Gastrocnemius medialis (tissue), 4 donors: ENCODE data around the gene B3GNT9. TPM values are rescaled to one million over a fixed set of nuclear protein-coding genes. Genes with fewer than 3 reads are reported as not detected.

Experiments
- ATAC-seq, 2 donors: fragments of 150-250 bp; one replicate each; pipeline ENCODE4 v1.9.1; 2016
- DNase-seq, 2 donors: peaks; one replicate each; pipeline ENCODE4 v3.0.0-alpha.2; 2019
- H3K27ac ChIP-seq, 4 donors: fragments of 200-600 bp; sonication (generic); 1 replicate in 1 of 4; 2 replicates in 3 of 4; pipeline ENCODE4 v1.5.1; 2016 to 2018; ENCODE audit warnings: mild to moderate bottlenecking in 2 of 4, moderate library complexity in 1 of 4
- H3K27me3 ChIP-seq, 3 donors: fragments of 200-600 bp; sonication (generic) in 2 of 3; 1 replicate in 1 of 3; 2 replicates in 2 of 3; pipeline versions ENCODE4 v1.5.1 to v1.6.0; 2016 to 2019; ENCODE audit warnings: mild to moderate bottlenecking in 1 of 3, moderate library complexity in 1 of 3
- H3K36me3 ChIP-seq, 2 donors: fragments of 200-600 bp; sonication (generic) in 1 of 2; one replicate each; pipeline ENCODE4 v1.5.1; 2017 to 2018
- H3K4me1 ChIP-seq, 2 donors: fragments of 200-600 bp; sonication (generic) in 1 of 2; one replicate each; pipeline ENCODE4 v1.5.1; 2016 to 2017; ENCODE audit warnings: mild to moderate bottlenecking in 2 of 2
- H3K4me3 ChIP-seq, 4 donors: fragments of 200-600 bp; sonication (generic) in 3 of 4; 1 replicate in 1 of 4; 2 replicates in 3 of 4; pipeline ENCODE4 v1.5.1; 2016 to 2019; ENCODE audit warnings: mild to moderate bottlenecking in 2 of 4
- H3K9me3 ChIP-seq, 3 donors: fragments of 200-600 bp; sonication (generic) in 2 of 3; 1 replicate in 1 of 3; 2 replicates in 2 of 3; pipeline ENCODE4 v1.5.1; 2016 to 2019
- POLR2A ChIP-seq, 2 donors: fragments of 450-650 bp; IDR thresholded peaks; one replicate each; pipeline ENCODE4 v1.6.1; 2017; ENCODE audit warnings: antibody characterized with exemption in 2 of 2, mild to moderate bottlenecking in 2 of 2, moderate library complexity in 2 of 2
- in situ Hi-C, 4 donors: fragments of 200-750 bp; cut with MboI; loops; one replicate each; pipeline versions ENCODE4 v1.15.0 to v1.8.0; 2017; ENCODE audit warnings: low sequenced_read_pairs in 4 of 4
- intact Hi-C: fragments of 100-400 bp; cut with DNase I; formaldehyde crosslinking; loops from one replicate; pipeline ENCODE4 v1.15.1; 2023; ENCODE audit warnings: low total_unique reads
- total RNA-seq, 4 donors: library from RNA; depleted of rRNA; stranded (reverse); fragments of >200 nt; gene quantifications; one replicate each; pipeline versions ENCODE4 v1.1.0 to v1.2.3, GENCODE V29; 2016
- TF ChIP-seq, protein P1 (sequence below), 5 experiments: fragments of 450-650 bp in 3 of 5; fragments of 200-600 bp in 2 of 5; sonication (generic) in 2 of 5; IDR thresholded peaks in 4 of 5; conservative IDR thresholded peaks in 1 of 5; 1 replicate in 4 of 5; 2 replicates in 1 of 5; pipeline ENCODE4 v1.5.1; 2016 to 2019; ENCODE audit warnings: antibody characterized with exemption in 5 of 5, mild to moderate bottlenecking in 3 of 5, moderate library complexity in 3 of 5

The B3GNT9 gene
- total RNA-seq, 4 donors from 2014 or later: 1.5 to 3.1 (median 2.6) TPM

DNA sequence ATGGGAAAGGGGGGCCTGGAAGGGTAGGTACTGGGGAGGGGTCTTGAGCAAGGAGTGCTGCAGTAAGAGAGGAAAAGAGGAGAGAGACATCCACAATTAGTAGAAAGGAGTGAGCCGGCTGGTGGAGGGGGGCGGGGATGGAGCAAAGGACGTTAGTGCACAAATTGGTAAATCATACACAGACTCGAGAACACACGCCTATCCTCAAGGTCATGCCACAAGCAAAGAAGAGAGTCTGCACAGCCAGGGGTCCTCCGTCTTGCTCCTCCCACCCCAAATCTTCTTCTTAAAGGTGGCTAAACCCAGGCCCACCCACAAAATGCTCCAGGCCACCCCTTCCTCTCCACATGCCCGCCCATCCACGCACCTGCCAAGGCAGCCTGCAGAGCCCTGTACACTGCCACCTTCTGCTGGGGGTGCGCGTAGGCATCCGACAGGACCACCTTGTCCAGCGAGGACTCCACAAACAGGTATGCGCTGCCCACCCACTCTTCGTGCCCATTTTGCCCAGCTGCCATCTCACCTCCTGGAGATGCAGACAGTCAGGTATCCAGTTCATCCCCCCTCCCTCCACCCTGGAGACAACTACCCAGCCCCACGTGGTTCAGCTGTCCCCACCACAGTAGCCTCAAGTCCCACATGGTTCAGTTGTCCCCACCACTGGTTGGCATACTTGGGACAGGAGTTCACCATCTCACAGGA, 5.5 kb upstream of the B3GNT9 start:
- DNase-seq (no peak), ATAC-seq (no peak)
- Histone ChIP-seq H3K27ac (no peak overlapping the region), H3K4me1 (peaks cover 18 to 19% of the 10 kb centered on the region in 2 donors), H3K4me3 (no peak overlapping the region), H3K36me3 (no peaks in the 10 kb centered on the region), H3K27me3 (no peaks in the 10 kb centered on the region), H3K9me3 (no peaks in the 10 kb centered on the region)
- TF ChIP-seq POLR2A (IDR thresholded peaks at IDR 0.05): no peak
- TF ChIP-seq, protein P1, sequence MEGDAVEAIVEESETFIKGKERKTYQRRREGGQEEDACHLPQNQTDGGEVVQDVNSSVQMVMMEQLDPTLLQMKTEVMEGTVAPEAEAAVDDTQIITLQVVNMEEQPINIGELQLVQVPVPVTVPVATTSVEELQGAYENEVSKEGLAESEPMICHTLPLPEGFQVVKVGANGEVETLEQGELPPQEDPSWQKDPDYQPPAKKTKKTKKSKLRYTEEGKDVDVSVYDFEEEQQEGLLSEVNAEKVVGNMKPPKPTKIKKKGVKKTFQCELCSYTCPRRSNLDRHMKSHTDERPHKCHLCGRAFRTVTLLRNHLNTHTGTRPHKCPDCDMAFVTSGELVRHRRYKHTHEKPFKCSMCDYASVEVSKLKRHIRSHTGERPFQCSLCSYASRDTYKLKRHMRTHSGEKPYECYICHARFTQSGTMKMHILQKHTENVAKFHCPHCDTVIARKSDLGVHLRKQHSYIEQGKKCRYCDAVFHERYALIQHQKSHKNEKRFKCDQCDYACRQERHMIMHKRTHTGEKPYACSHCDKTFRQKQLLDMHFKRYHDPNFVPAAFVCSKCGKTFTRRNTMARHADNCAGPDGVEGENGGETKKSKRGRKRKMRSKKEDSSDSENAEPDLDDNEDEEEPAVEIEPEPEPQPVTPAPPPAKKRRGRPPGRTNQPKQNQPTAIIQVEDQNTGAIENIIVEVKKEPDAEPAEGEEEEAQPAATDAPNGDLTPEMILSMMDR (IDR thresholded peaks at IDR 0.05 in 4 of 5, conservative IDR thresholded peaks at IDR 0.05 in 1 of 5): no peak
- in situ Hi-C loops (loop anchor here (5.0 to 10.0 kb wide), 4 partner anchors 141 to 191 kb away; partner anchors contain the start of gene CES3 (in 1 of the 4)), intact Hi-C loops (no loop called here)

DNA sequence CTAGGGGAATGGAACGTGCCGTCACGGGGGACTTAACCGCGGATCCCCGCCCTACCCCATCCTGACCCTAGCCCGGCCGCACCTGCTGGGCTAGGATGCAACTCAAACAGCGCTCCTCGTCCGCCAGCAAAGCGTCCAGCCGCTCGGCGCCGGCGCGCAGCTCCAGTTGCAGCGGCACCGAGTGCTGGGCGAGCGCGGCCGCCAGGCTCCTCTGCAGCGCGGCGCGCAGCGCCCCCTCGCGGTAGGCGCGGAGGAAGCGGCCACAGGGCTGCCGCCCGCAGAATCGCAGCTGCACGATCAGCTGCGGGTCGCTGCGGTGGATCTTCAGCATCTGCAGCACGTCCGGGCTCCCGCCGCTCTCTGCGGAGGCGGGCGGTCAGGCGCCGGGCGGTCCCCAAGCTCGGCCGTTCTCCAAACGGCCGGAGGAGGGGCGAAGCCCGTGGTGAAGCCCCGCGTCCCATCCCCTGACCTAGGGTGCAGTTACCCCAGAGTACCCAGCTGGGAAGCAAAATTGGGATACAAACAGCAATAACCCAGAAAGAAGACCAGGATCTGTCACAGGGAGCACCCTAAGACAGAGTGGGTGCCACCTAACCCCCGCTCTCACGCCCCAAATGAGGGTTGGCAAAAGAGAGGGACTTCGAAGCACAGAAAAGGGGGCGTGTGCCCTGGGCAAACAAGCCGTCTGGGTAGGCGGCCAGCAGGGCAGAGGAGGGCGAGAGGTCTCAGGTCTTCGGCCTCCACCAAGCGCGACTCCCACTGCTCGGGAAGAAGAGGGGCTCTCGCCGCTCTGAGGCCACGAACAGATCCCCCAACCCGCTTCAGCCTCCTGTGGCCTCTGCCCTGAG, 4.7 kb upstream of the B3GNT9 start:
- no peak overlapping the region for H3K27ac ChIP-seq
- intact Hi-C loops (loop anchor here (1.0 to 2.0 kb wide), 5 partner anchors 45 to 261 kb away; no protein-coding TSS in a partner anchor), in situ Hi-C loops (loop anchor here (5.0 to 10.0 kb wide), 4 partner anchors 141 to 191 kb away; partner anchors contain the start of gene CES3 (in 1 of the 4))
- H3K4me1 ChIP-seq: peaks cover 15 to 23% of the 10 kb centered on the region in 2 donors
- peaks cover 3 to 4% (median 3%) of the 10 kb centered on the region in 3 donors for H3K27me3 ChIP-seq
- no peaks in the 10 kb centered on the region for H3K36me3 ChIP-seq
- ATAC-seq (peak; percentile 27 to 45), DNase-seq (peak in 1 of 2 donors; percentile 75)
- H3K4me3 ChIP-seq: peak overlapping the region in 2 of 4 donors; percentile 27 to 43
- TF ChIP-seq, protein P1 (IDR thresholded peaks at IDR 0.05 in 4 of 5, conservative IDR thresholded peaks at IDR 0.05 in 1 of 5): peak; percentile 81 to 100 (median 98)
- TF ChIP-seq POLR2A (IDR thresholded peaks at IDR 0.05): no peak
- H3K9me3 ChIP-seq: no peaks in the 10 kb centered on the region

DNA sequence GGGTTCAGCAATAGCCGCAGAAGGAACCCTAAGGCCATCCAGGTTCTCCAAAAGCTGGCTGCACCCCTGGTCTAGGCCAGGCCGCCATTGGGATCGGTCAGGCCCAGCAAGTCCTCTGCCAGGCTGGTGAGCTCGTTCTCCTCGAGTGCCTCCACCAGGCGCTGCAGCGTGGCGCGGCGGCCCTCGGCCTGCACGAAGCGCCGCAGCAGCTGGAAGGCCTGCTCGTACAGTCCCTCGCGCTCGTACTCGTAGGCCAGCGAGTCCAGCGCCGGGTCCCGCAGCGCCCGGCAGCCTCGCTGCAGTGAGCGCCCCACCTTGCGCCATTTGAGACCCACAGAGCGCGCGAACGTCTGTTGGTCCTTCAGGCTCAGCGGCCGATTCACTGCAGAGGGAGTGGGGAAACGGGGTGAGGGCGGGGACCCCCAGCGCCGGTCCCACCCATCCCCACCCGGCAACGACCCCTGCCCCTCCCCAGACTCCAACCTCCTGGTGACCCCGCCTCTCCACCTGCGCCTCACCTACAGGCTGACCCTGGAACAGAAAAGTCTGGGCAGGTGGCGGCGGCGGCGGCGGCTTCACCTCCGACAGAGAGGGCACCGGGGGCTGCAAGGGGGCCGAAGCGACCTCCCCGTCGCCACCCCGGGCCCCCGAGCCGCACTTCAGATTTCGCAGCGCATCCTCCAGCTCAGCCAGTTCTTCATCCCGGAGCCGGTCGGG, 3.9 kb upstream of the B3GNT9 start:
- ATAC-seq: no peak
- no peak for TF ChIP-seq POLR2A (IDR thresholded peaks at IDR 0.05)
- TF ChIP-seq, protein P1 (IDR thresholded peaks at IDR 0.05 in 4 of 5, conservative IDR thresholded peaks at IDR 0.05 in 1 of 5): no peak
- DNase-seq: no peak
- in situ Hi-C loops: loop anchor here (5.0 to 10.0 kb wide), 4 partner anchors 140 to 190 kb away; partner anchors contain the start of gene CES3 (in 1 of the 4)
- H3K27me3 ChIP-seq: peaks cover 3 to 10% (median 4%) of the 10 kb centered on the region in 3 donors
- no peak overlapping the region for H3K27ac ChIP-seq
- H3K4me3 ChIP-seq: peak overlapping the region in 2 of 4 donors; percentile 27 to 43
- H3K9me3 ChIP-seq: no peaks in the 10 kb centered on the region
- intact Hi-C loops: loop anchor here (1.0 to 2.0 kb wide), 5 partner anchors 44 to 260 kb away; no protein-coding TSS in a partner anchor
- H3K4me1 ChIP-seq: peaks cover 15 to 26% of the 10 kb centered on the region in 2 donors
- H3K36me3 ChIP-seq: no peaks in the 10 kb centered on the region

DNA sequence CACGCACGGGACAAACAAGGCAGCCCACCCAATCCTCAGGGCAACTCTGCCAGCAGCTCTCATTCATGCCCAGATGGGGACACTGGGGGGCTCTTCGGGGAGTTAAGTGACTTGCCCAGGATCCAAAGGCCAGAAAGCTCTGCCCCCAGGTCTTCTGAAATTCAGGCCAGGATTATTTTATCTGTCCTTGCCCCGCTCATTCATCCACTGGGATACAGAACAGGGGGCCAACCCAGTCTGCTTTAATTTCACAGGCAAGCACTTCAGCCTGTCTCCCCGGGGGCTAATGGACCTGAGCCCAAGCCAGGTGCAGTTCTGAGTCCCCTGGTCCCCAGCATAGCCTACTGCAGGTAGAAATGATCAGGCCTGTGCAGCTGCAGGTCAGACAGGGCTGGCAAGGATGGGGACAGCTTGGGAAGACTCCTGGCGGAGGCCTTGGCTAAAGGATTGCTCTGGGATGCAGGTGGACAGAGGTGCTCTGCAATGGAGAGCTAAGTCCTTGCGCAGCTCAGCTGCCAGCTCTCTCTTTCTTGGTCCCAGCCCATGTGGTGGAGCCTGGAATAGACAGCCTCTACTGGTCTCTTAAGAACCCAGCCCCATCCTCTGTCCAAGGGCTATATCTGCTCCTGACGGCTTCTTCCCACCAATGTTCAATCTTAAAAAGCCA, 766 bp upstream of the B3GNT9 start:
- DNase-seq: no peak
- in situ Hi-C loops: loop anchor here in 3 of 4 donors (10.0 kb wide), 3 partner anchors 137 to 187 kb away; partner anchors contain the start of gene CES3 (in 1 of the 3)
- ATAC-seq: no peak
- H3K9me3 ChIP-seq: no peaks in the 10 kb centered on the region
- H3K4me3 ChIP-seq: peak overlapping the region in 1 of 4 donors; percentile 60
- H3K4me1 ChIP-seq: peaks cover 7 to 19% of the 10 kb centered on the region in 2 donors
- peaks cover 0 to 23% of the 10 kb centered on the region in 2 donors for H3K36me3 ChIP-seq
- intact Hi-C loops: no loop called here
- H3K27ac ChIP-seq: peak overlapping the region in 1 of 4 donors; percentile 73
- peaks cover 3 to 12% (median 4%) of the 10 kb centered on the region in 3 donors for H3K27me3 ChIP-seq
- TF ChIP-seq POLR2A (IDR thresholded peaks at IDR 0.05): no peak
- TF ChIP-seq, protein P1 (IDR thresholded peaks at IDR 0.05 in 4 of 5, conservative IDR thresholded peaks at IDR 0.05 in 1 of 5): no peak
